ENCODE results near the gene HMBS.

DNA sequence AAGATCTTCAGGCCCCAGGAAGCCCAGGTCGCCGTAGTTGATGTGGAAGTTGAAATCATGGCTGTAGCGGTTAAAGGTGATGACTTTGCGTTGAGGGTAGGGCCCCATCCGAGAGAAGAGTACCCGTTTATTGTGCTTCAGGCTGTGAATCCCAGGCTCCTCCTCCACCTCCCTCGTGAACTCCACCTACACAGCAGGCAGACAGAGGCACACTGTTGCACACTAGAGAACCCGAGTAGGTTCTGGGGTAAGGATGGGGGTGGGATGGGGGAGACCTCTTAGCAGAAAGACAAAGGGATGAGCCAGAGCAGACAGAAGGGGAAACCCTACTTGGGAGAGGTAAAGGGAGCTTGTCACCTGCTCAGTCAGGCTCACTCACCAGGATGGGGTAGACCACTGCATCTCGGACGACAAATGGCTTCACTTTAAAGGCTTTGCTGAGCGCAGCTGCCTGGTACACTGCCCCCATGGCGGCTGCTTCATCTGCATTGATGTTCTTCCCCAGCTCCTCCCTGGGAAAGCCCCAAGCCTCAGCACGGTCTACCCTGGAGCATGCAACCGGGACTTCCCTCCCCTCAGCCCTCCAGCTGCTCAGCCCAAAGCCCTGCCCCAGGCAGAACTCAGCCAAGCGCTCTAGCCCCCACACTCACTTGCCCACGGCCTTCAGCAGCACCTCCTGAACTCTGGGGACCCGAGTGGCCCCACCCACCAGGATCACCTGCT, 33.1 kb upstream of the HMBS start:
- TF ChIP-seq EP300 (IDR thresholded peaks at IDR 0.05; ENCODE audit: borderline replicate concordance in 1 of 2, low read depth in 2 of 2, low read length in 2 of 2), result no peak
- no peak; a peak in 1 of 3 replicates for TF ChIP-seq POLR2A (IDR thresholded peaks at IDR 0.05; ENCODE audit: control extremely low read depth in 1 of 2, low read depth in 2 of 2, low read length in 2 of 2)
- no peak for TF ChIP-seq CBX5 (IDR thresholded peaks at IDR 0.05; ENCODE audit: low read depth, low read length)
- TF ChIP-seq RFX5 (IDR thresholded peaks at IDR 0.05; ENCODE audit: borderline replicate concordance, low read depth, low read length), result no peak
- TF ChIP-seq CREB1 (IDR thresholded peaks at IDR 0.05), result no peak
- TF ChIP-seq MAFK (IDR thresholded peaks at IDR 0.05; ENCODE audit: low read depth, low read length), result no peak
- no peak for TF ChIP-seq RAD21 (IDR thresholded peaks at IDR 0.05 in 1 of 2, conservative IDR thresholded peaks at IDR 0.05 in 1 of 2; ENCODE audit: low read depth in 2 of 2, low read length in 2 of 2)
- TF ChIP-seq GABPA (IDR thresholded peaks at IDR 0.05; ENCODE audit: borderline replicate concordance, insufficient read depth, low read length), result no peak
- TF ChIP-seq, protein P1, sequence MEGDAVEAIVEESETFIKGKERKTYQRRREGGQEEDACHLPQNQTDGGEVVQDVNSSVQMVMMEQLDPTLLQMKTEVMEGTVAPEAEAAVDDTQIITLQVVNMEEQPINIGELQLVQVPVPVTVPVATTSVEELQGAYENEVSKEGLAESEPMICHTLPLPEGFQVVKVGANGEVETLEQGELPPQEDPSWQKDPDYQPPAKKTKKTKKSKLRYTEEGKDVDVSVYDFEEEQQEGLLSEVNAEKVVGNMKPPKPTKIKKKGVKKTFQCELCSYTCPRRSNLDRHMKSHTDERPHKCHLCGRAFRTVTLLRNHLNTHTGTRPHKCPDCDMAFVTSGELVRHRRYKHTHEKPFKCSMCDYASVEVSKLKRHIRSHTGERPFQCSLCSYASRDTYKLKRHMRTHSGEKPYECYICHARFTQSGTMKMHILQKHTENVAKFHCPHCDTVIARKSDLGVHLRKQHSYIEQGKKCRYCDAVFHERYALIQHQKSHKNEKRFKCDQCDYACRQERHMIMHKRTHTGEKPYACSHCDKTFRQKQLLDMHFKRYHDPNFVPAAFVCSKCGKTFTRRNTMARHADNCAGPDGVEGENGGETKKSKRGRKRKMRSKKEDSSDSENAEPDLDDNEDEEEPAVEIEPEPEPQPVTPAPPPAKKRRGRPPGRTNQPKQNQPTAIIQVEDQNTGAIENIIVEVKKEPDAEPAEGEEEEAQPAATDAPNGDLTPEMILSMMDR (IDR thresholded peaks at IDR 0.05; ENCODE audit: control extremely low read depth in 1 of 3, insufficient read depth in 1 of 3, low read depth in 1 of 3, low read length in 3 of 3), result no peak
